SKM-1 treated with dmso at 0.1 percent for 144 hours (cell line): ENCODE measurements around the gene S100A3.

Source experiments
- DNase-seq: peaks from one replicate; lab custom pipeline; 2025; ENCODE audit not compliant: unreplicated experiment; lab: John Stamatoyannopoulos, UW

Gene S100A3

DNA sequence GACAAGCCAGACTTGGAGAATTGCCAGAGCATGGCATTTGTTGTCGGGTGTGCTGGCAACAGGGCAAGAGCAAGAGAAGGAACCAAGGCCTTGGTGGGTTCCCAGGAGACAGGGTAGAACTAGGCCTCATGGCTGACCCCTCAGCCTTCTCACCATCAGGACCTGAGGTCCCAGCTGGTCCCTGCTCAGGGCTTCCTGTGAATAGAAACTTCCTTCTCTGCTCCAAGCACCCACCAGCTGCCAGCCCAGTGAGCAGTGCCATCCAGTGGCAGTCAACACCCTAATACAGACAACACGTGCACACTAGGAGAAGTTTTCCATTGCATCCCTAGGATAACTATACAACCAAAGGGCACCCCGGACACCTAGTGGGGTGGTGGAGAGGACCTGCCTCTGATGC is 36.0 kb downstream of the S100A3 start:
- no peak for DNase-seq

DNA sequence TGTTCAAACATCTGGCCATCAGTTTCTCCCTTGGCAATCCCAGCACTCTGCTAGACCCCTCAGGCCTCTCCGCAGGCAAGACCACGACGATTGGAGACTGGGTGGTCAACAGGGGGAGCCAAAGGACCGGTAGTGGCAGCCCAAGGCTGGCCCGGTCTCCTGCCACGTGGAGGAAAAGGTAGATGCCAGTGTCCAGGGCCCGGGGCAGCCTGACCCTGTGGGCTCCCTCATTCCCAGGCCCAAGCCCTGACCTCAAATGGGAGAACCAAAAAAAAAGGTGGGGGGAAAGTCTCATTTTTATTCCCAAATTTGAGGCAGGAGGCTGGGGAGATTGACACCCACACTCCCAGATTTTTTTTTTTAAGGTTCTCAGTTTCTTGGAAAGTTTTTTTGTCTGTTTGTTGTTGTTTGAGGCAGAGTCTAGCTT is 38.1 kb downstream of the S100A3 start:
- peak; percentile 80 for DNase-seq

DNA sequence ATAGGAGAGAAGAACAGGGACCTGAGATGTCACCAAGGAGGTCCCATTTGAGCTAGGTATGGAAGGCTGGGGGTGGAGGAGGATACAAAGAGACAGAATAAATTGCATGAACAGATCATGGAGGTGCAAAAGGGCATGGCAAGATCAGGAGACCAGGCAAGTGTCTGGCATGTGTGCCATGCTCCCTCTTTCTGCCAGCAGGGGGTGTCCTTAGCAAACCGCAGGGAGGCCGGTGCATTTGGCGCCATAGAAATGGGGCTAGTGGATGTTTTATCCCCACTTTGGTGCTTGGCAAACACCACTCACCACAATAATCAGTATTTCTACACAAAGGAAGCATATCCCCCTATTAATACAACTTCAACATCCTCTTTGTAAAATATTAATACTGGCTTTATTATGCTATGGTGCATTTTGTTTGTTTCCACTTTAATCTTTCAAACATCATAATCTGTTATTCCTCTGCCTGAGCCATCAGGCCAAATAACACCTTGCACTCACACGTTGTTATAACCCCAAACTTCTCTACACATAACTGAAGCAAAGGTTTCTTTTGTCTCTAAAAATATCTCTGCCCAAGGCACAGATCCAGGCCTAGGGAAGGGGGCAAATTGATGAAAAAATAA is 39.2 kb downstream of the S100A3 start:
- peak; percentile 80 for DNase-seq

DNA sequence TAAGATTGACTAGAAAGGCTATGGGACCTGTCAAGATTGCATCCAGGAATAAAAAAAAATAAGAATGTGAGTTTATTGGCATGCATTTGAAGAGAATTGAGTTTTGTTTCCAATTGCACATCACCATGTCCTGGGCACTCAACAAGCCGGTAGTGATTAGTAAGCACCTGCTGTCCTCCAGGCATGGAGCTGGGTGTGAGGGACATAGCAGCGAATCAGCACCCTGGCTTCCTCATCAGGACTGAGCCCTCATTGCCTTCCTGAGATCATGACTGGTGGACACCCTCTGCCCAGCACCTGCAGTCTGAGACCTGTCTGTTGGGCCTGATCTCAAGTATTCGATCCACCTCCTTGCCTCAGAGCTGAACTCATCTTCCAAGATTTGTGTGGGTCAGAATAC is 40.0 kb downstream of the S100A3 start:
- DNase-seq = no peak

DNA sequence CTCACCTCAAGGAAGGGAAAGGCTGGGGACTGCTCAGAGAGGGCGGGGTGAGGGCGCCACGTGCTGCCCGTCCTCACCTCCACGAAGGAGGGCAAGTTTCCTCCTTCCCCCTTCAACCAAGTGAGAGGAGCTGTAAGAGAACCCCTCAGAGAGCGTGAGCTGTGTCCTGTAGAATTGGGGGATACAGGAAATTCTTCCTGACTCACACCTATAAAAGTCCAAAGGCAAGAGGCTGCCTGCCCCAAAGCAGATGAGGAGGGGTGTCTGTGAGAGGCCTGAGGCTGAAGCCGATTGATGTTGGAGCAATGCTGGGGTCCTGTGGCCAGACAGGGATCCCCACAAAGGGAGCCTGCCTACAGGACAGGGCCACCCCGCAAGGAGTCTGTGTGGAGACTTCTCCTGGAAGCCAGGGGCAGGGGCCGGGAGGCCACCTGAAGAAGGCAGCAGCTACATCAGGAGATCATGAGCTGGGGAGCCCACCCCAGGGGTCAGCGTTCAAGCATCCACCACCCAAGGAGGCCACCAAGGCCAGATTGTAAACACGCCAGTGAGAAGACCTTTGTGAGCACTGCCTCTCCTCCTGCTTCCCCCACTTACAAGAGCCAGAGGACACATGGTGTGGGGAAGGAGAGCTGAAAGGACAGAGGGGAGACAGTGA is 41.0 kb downstream of the S100A3 start:
- no peak for DNase-seq

DNA sequence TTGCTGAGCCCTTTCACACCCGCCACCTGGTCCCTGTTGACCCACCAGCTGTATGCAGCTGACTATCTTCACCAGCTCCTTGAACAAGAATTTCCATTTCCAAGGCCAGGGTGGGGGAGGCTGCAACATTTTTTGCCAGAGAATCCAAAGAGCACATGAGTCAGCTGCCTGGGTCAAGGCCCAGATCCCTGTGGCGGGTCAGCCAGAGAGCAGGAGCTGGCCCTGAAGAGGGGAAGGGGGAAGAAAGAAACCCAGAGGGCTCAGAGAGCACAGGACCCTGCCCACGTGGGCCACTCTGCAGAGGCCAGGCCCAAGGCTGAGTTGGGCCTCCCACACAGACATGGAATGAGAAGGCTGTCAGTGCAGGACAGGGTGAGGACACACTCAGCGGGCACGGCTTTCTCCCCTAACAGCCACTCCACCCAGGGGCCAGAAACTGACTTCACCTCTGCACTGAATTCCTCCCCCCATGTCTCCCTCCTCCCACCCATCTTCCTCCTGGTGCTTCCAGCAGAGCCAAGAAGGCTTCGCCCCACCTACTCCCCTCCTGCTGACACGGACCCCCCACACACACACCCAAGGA is 42.1 kb downstream of the S100A3 start:
- DNase-seq = no peak

DNA sequence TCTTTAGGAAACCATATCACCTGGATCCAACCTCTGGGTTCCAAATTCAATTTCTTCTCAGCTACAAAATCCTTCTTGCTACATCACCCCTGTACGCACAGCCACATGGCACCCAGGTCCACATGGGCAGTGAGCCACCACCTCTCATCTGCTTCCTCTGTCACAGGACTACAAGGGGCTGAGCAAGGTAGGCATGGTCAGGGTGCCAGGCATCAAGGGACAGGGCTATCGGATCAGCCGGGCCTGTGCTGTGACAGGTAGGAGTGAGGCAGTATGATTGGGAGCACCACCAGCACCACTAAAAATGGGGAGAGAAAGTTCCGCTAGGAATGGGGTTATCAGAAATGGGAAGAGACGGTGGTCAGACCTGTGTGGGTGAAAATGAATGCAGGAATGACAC is 42.7 kb downstream of the S100A3 start:
- no peak for DNase-seq

DNA sequence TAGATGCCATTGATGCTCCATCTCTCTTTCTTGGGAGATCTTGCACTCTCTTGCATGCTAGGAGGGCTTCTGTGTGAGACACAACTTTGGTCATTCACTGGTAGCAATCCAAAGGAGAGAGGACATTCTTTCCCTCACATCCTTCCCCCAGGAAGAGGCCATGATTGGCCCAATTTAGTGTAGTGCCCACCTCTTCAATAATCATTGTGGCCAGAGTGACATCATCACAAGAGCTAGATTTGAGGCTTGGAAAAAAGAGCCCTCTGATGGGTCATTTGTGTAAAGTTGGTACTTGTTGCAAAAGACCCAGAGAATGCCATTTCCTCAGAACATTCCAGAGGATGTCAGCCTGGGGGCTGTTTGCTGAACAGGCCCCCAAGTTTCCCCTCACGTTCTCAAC is 43.5 kb downstream of the S100A3 start:
- no peak for DNase-seq

DNA sequence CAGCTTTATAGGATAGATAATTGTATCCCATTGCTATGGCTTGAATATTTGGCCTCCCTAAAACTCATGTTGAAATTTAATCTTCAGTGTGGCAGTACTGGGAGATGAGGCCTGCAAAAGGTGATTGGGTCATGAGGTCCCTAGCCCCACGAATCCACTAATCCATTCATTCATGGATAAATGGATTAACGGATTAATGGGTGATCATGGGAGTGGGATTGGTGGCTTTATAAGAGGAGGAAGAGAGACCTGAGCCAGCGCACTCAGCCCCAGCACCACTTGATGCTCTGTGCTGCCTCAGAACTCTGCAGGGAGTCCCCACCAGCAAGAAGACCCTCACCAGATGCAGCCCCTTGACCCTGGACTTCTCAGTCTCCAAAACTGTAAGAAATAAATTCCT is 45.3 kb downstream of the S100A3 start:
- DNase-seq = no peak

DNA sequence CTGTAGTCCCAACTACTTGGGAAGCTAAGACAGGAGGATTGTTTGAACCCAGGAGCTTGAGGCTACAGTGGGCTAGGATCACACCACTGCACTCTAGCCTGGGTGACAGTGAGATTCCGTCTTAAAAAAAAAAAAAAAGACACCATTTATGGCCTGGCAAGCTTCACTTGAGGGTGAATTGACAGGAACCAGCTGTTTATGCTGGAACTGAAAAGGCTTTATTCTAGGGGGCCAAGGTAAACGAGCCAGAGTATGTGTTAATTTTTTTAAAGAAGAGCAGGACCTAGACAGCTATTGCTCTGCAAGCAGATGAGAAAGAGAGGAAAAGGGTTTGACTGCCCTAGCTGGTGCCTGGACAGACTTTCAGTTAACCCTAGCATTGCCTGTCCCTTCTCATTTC is 50.3 kb downstream of the S100A3 start:
- no peak for DNase-seq
